Mammary epithelial cell (primary cell): ENCODE results near the gene SYCN.

Source experiments
- CTCF ChIP-seq, 2 donors: IDR thresholded peaks in 1 of 2; conservative IDR thresholded peaks in 1 of 2; 2 replicates each; pipeline ENCODE4 v1.5.1; 2011 to 2012; ENCODE audit warnings: inconsistent platforms in 2 of 2, low read length in 2 of 2, mild to moderate bottlenecking in 2 of 2, control low read depth in 1 of 2, low read depth in 1 of 2; ENCODE audit not compliant: insufficient read depth in 1 of 2; ENCODE audit errors: extremely low read depth in 1 of 2
- EZH2 ChIP-seq: IDR thresholded peaks from 2 replicates; pipeline ENCODE4 v1.6.1; 2012; ENCODE audit warnings: low read length, inconsistent platforms, borderline replicate concordance

- TF ChIP-seq CTCF (conservative IDR thresholded peaks at IDR 0.05 in 1 of 2, IDR thresholded peaks at IDR 0.05 in 1 of 2; ENCODE audit: extremely low read depth in 1 of 2, insufficient read depth in 1 of 2, low read depth in 1 of 2, low read length in 2 of 2) (no peak), EZH2 (no peak)
Observed at GRCh38 chr19:39160889-39161672, 43.0 kb downstream of the SYCN start.
